WTC11 (cell line): ENCODE results near the gene SLC2A4. TPM values are rescaled to one million over a fixed set of nuclear protein-coding genes. Genes with fewer than 3 reads are reported as not detected.
A peak's percentile ranks its signal among the peaks of the same experiment; 100 is the strongest.

Source experiments
- ATAC-seq: fragments of 200-7000 bp; cut with Tn5 transposase; 2 replicates; pipeline ENCODE4 v1.10.0; 2021; ENCODE audit warnings: mild to moderate bottlenecking, moderate library complexity
- CTCF ChIA-PET: fragments of 300-600 bp; sonication (Branson Sonifier 250); formaldehyde crosslinking; loops from one replicate; lab custom pipeline; 2021; ENCODE audit warnings: antibody characterized with exemption; lab: Charles Lee
- POLR2A ChIA-PET: fragments of 350-600 bp; sonication (Branson Sonifier 250); formaldehyde crosslinking; loops from one replicate; lab custom pipeline; 2021; ENCODE audit warnings: antibody characterized with exemption; lab: Charles Lee
- DNase-seq: peaks from one replicate; pipeline ENCODE4 v3.0.0; 2021; ENCODE audit warnings: low spot score
- H3K27ac Mint-ChIP-seq: 2 replicates; pipeline ENCODE4 v1.8.0; 2021; ENCODE audit warnings: mixed read lengths
- H3K27me3 Mint-ChIP-seq: 2 replicates; pipeline ENCODE4 v1.8.0; 2021; ENCODE audit warnings: low read depth, mild to moderate bottlenecking, moderate library complexity, mixed read lengths
- H3K36me3 Mint-ChIP-seq: 2 replicates; pipeline ENCODE4 v1.8.0; 2021; ENCODE audit warnings: mixed read lengths
- H3K4me1 Mint-ChIP-seq: 2 replicates; pipeline ENCODE4 v1.8.0; 2022; ENCODE audit warnings: mixed read lengths
- H3K4me3 Mint-ChIP-seq: 2 replicates; pipeline ENCODE4 v1.8.0; 2021; ENCODE audit warnings: mild to moderate bottlenecking, moderate library complexity, mixed read lengths
- H3K9me3 Mint-ChIP-seq: 2 replicates; pipeline ENCODE4 v1.8.0; 2021; ENCODE audit warnings: mixed read lengths
- AR ChIP-seq: fragments of 250-450 bp; sonication (Bioruptor Pico); IDR thresholded peaks from 2 replicates; pipeline ENCODE4 v1.9.0; 2021; ENCODE audit warnings: mild to moderate bottlenecking
- ATF1 ChIP-seq: sonication (generic); formaldehyde crosslinking; IDR thresholded peaks from 2 replicates; pipeline ENCODE4 v1.8.1; 2023; ENCODE audit warnings: mild to moderate bottlenecking, moderate library complexity, missing genetic modification reagents
- ATF3 ChIP-seq: sonication (generic); formaldehyde crosslinking; conservative IDR thresholded peaks from 2 replicates; pipeline ENCODE4 v1.8.1; 2022; ENCODE audit warnings: mild to moderate bottlenecking, missing genetic modification reagents
- CBFB ChIP-seq: sonication (generic); formaldehyde crosslinking; IDR thresholded peaks from 2 replicates; pipeline ENCODE4 v1.8.1; 2022; ENCODE audit warnings: mild to moderate bottlenecking, low read depth, missing genetic modification reagents
- CREB1 ChIP-seq: sonication (generic); formaldehyde crosslinking; IDR thresholded peaks from 2 replicates; pipeline ENCODE4 v1.8.0; 2023; ENCODE audit warnings: mild to moderate bottlenecking, missing genetic modification reagents
- E2F4 ChIP-seq: sonication (generic); formaldehyde crosslinking; IDR thresholded peaks from 2 replicates; pipeline ENCODE4 v1.8.1; 2022; ENCODE audit warnings: low read depth, mild to moderate bottlenecking, moderate library complexity, missing genetic modification reagents, borderline replicate concordance
- GABPB1 ChIP-seq: sonication (generic); formaldehyde crosslinking; IDR thresholded peaks from 2 replicates; pipeline ENCODE4 v1.8.1; 2023; ENCODE audit warnings: mild to moderate bottlenecking, missing genetic modification reagents
- GRHL2 ChIP-seq: fragments of 250-450 bp; sonication (Bioruptor Pico); IDR thresholded peaks from 2 replicates; pipeline ENCODE4 v1.8.0; 2022; ENCODE audit warnings: mild to moderate bottlenecking, moderate library complexity; ENCODE audit not compliant: insufficient replicate concordance, severe bottlenecking
- MAX ChIP-seq: sonication (generic); formaldehyde crosslinking; IDR thresholded peaks from 2 replicates; pipeline ENCODE4 v1.8.0; 2022; ENCODE audit warnings: mild to moderate bottlenecking, missing genetic modification reagents
- NR3C1 ChIP-seq: sonication (generic); formaldehyde crosslinking; conservative IDR thresholded peaks from 2 replicates; pipeline ENCODE4 v1.8.1; 2023; ENCODE audit warnings: low read depth, mild to moderate bottlenecking, missing genetic modification reagents
- RORB ChIP-seq: fragments of 250-450 bp; sonication (Bioruptor Pico); IDR thresholded peaks from 2 replicates; pipeline ENCODE4 v1.9.0; 2021; ENCODE audit warnings: mild to moderate bottlenecking
- ZBTB21 ChIP-seq: sonication (generic); formaldehyde crosslinking; IDR thresholded peaks from 2 replicates; pipeline ENCODE4 v1.8.1; 2023; ENCODE audit warnings: mild to moderate bottlenecking, missing genetic modification reagents, borderline replicate concordance
- ZNF219 ChIP-seq: sonication (generic); formaldehyde crosslinking; IDR thresholded peaks from 2 replicates; pipeline ENCODE4 v1.8.0; 2023; ENCODE audit warnings: missing genetic modification reagents, mild to moderate bottlenecking, borderline replicate concordance
- ZNF281 ChIP-seq: sonication (generic); formaldehyde crosslinking; IDR thresholded peaks from 2 replicates; pipeline ENCODE4 v1.8.0; 2023; ENCODE audit warnings: mild to moderate bottlenecking, missing genetic modification reagents
- ZNF396 ChIP-seq: fragments of 250-450 bp; sonication (Bioruptor Pico); IDR thresholded peaks from 2 replicates; pipeline ENCODE4 v1.8.0; 2021; ENCODE audit warnings: mild to moderate bottlenecking, moderate library complexity, borderline replicate concordance
- ZSCAN18 ChIP-seq: fragments of 250-450 bp; sonication (Bioruptor Pico); IDR thresholded peaks from 2 replicates; pipeline ENCODE4 v2.1.2; 2022; ENCODE audit warnings: mild to moderate bottlenecking, moderate library complexity
- total RNA-seq: library from RNA; stranded (reverse); gene quantifications from 3 replicates; pipeline ENCODE4 v1.2.3, GENCODE V29; 2021

Gene SLC2A4
- total RNA-seq, 1 experiment from 2014 or later, result 6.4 TPM

GRCh38 chr17:7253082-7253481 is 28.4 kb upstream of the SLC2A4 start:
- Mint-ChIP-seq H3K36me3 (peaks cover 30% of the 10 kb centered on the region), H3K4me1 (peaks cover 24% of the 10 kb centered on the region), H3K9me3 (no peaks in the 10 kb centered on the region), H3K4me3 (peak overlapping the region; percentile 92), H3K27me3 (no peaks in the 10 kb centered on the region), H3K27ac (peak overlapping the region; percentile 100)
- DNase-seq (no peak), ATAC-seq (no peak)
- ChIA-PET CTCF (no interaction called here), POLR2A (no interaction called here)
- no peak for TF ChIP-seq ZSCAN18
- TF ChIP-seq NR3C1 (CRISPR knock-in tag), result no peak
- TF ChIP-seq RORB (CRISPR knock-in tag), result no peak
- TF ChIP-seq ATF3 (CRISPR knock-in tag), result no peak
- TF ChIP-seq GRHL2 (CRISPR knock-in tag), result no peak
- no peak for TF ChIP-seq ZNF219 (CRISPR knock-in tag)

GRCh38 chr17:7254511-7254910 is 27.0 kb upstream of the SLC2A4 start:
- Mint-ChIP-seq H3K27ac (no peak overlapping the region), H3K36me3 (peaks cover 34% of the 10 kb centered on the region), H3K4me3 (no peak overlapping the region), H3K9me3 (no peaks in the 10 kb centered on the region), H3K4me1 (peaks cover 21% of the 10 kb centered on the region)
- CTCF ChIA-PET, result no interaction called here
- POLR2A ChIA-PET, result interaction anchor here (0.7 kb wide), 1 partner anchor 47 kb away, joined by 4 read pairs; no protein-coding TSS in a partner anchor
- no peak for ATAC-seq
- TF ChIP-seq ZBTB21 (CRISPR knock-in tag), result no peak
- TF ChIP-seq GABPB1 (CRISPR knock-in tag), result no peak
- TF ChIP-seq MAX (CRISPR knock-in tag), result no peak
- TF ChIP-seq CREB1 (CRISPR knock-in tag), result no peak
- TF ChIP-seq ZNF281 (CRISPR knock-in tag), result no peak
- TF ChIP-seq E2F4 (CRISPR knock-in tag), result no peak
- TF ChIP-seq AR (CRISPR knock-in tag), result no peak
- no peak for TF ChIP-seq ZNF396 (CRISPR knock-in tag)
- TF ChIP-seq ATF1 (CRISPR knock-in tag), result no peak
- no peak for TF ChIP-seq CBFB (CRISPR knock-in tag)
- TF ChIP-seq RORB (CRISPR knock-in tag), result no peak
- TF ChIP-seq, all 79 proteins: peak for 0
- DNase-seq, result no peak
- H3K27me3 Mint-ChIP-seq, result no peaks in the 10 kb centered on the region
